ENCODE data around the gene CREBL2.
A peak's percentile ranks its signal among the peaks of the same experiment; 100 is the strongest.
"Not testable (repeated sequence)": the region's sequence is repeated elsewhere in the genome, so short reads cannot be mapped to it uniquely, and the experiment has no call there.

CREBL2 gene

GRCh38 chr12:12611512-12612306 lies at the start of gene CREBL2:
Gene CREBL2, plus strand, starts transcription at chr12:12611876. Its CDS starts 297 bp downstream, at chr12:12612173.
- peak; percentile 48 to 75 (median 62) for DNase-seq

- peak in 1 of 4 experiments; percentile 29 for DNase-seq
Measured at GRCh38 chr12:12562016-12562483, 49.6 kb upstream of the CREBL2 start.

- peak in 3 of 4 experiments; percentile 18 to 64 (median 31) for DNase-seq
Measured at GRCh38 chr12:12562585-12563261, 49.0 kb upstream of the CREBL2 start, which contains the start of gene DUSP16. Gene DUSP16, minus strand, starts transcription at chr12:12562863. Its CDS starts 41,765 bp downstream, at chr12:12521098.

GRCh38 chr12:12563290-12563928 lies 48.3 kb upstream of the CREBL2 start:
- DNase-seq, result no peak

GRCh38 chr12:12564911-12565310 lies 46.8 kb upstream of the CREBL2 start:
- DNase-seq, result no peak

GRCh38 chr12:12565971-12566370 lies 45.7 kb upstream of the CREBL2 start:
- not testable (repeated sequence) for DNase-seq

- DNase-seq, result no peak
Measured at GRCh38 chr12:12572659-12573058, 39.0 kb upstream of the CREBL2 start.

- DNase-seq, result no peak
Measured at GRCh38 chr12:12577786-12578185, 33.9 kb upstream of the CREBL2 start.

GRCh38 chr12:12580716-12581115 lies 31.0 kb upstream of the CREBL2 start:
- not testable (repeated sequence) for DNase-seq

- DNase-seq, result no peak
Measured at GRCh38 chr12:12582193-12582881, 29.3 kb upstream of the CREBL2 start.

GRCh38 chr12:12582895-12583303 lies 28.8 kb upstream of the CREBL2 start:
- no peak for DNase-seq

GRCh38 chr12:12583510-12584178 lies 28.0 kb upstream of the CREBL2 start:
- no peak for DNase-seq

- DNase-seq, result no peak
Measured at GRCh38 chr12:12585115-12585863, 26.4 kb upstream of the CREBL2 start.

GRCh38 chr12:12586879-12587675 lies 24.6 kb upstream of the CREBL2 start:
- DNase-seq, result no peak

- DNase-seq, result no peak
Measured at GRCh38 chr12:12587878-12588277, 23.8 kb upstream of the CREBL2 start.

- DNase-seq, result not testable (repeated sequence)
Measured at GRCh38 chr12:12588436-12588835, 23.2 kb upstream of the CREBL2 start.

- DNase-seq, result no peak
Measured at GRCh38 chr12:12590961-12591360, 20.7 kb upstream of the CREBL2 start.

GRCh38 chr12:12592930-12593329 lies 18.7 kb upstream of the CREBL2 start:
- no peak for DNase-seq

- DNase-seq, result not testable (repeated sequence)
Measured at GRCh38 chr12:12595929-12596328, 15.7 kb upstream of the CREBL2 start.

- DNase-seq, result not testable (repeated sequence)
Measured at GRCh38 chr12:12596598-12596997, 15.1 kb upstream of the CREBL2 start.
